Mesendoderm (in vitro differentiated cells): ENCODE data around the gene PDK2.

Experiments
- DNase-seq: peaks from one replicate; pipeline ENCODE4 v3.0.0; 2013
- H2AK5ac ChIP-seq: 2 replicates; pipeline ENCODE4 v1.6.1; 2013; ENCODE audit warnings: low read length, inconsistent platforms
- H2BK120ac ChIP-seq: 2 replicates; pipeline ENCODE4 v1.6.1; 2013; ENCODE audit warnings: low read depth, mild to moderate bottlenecking, low read length, moderate library complexity, mixed read lengths
- H2BK15ac ChIP-seq: replicated peaks from 2 replicates; pipeline ENCODE4 v1.6.1; 2013; ENCODE audit warnings: low read depth, mild to moderate bottlenecking, moderate library complexity
- H2BK5ac ChIP-seq: 2 replicates; pipeline ENCODE4 v1.6.1; 2013; ENCODE audit warnings: low read length, inconsistent platforms
- H3K18ac ChIP-seq: 2 replicates; pipeline ENCODE4 v1.6.1; 2013; ENCODE audit warnings: mild to moderate bottlenecking, low read length, mixed read lengths
- H3K23ac ChIP-seq: one replicate; pipeline ENCODE4 v1.6.1; 2013; ENCODE audit warnings: low read length
- H3K27ac ChIP-seq: 2 replicates; pipeline ENCODE4 v1.5.1; 2013; ENCODE audit warnings: low read depth, mild to moderate bottlenecking, inconsistent platforms, low read length, moderate library complexity
- H3K27me3 ChIP-seq: 2 replicates; pipeline ENCODE4 v1.6.1; 2013; ENCODE audit warnings: low read length, control low read depth, mild to moderate bottlenecking, inconsistent platforms; ENCODE audit not compliant: insufficient read depth, poor library complexity
- H3K36me3 ChIP-seq: 2 replicates; pipeline ENCODE4 v1.6.1; 2013; ENCODE audit warnings: low read length, inconsistent platforms; ENCODE audit not compliant: control insufficient read depth, insufficient read depth
- H3K4ac ChIP-seq: one replicate; pipeline ENCODE4 v1.6.1; 2013; ENCODE audit warnings: low read depth, mild to moderate bottlenecking, low read length, moderate library complexity
- H3K4me1 ChIP-seq: 2 replicates; pipeline ENCODE4 v1.6.1; 2013; ENCODE audit warnings: low read depth, low read length, inconsistent platforms; ENCODE audit not compliant: control insufficient read depth
- H3K4me2 ChIP-seq: 2 replicates; pipeline ENCODE4 v1.6.1; 2013; ENCODE audit warnings: low read length
- H3K4me3 ChIP-seq: 2 replicates; pipeline ENCODE4 v1.5.1; 2013; ENCODE audit warnings: mild to moderate bottlenecking, low read length
- H3K56ac ChIP-seq: one replicate; pipeline ENCODE4 v1.6.1; 2013; ENCODE audit warnings: low read length
- H3K79me1 ChIP-seq: 2 replicates; pipeline ENCODE4 v1.6.1; 2013; ENCODE audit warnings: low read length, inconsistent platforms
- H3K79me2 ChIP-seq: 2 replicates; pipeline ENCODE4 v1.6.1; 2013; ENCODE audit warnings: mild to moderate bottlenecking, low read length; ENCODE audit not compliant: control insufficient read depth, insufficient read depth
- H3K9ac ChIP-seq: 2 replicates; pipeline ENCODE4 v1.6.1; 2013; ENCODE audit warnings: low read length, inconsistent platforms
- H4K5ac ChIP-seq: one replicate; pipeline ENCODE4 v1.6.1; 2013; ENCODE audit warnings: low read length
- H4K8ac ChIP-seq: one replicate; pipeline ENCODE4 v1.6.1; 2013; ENCODE audit warnings: low read depth, mild to moderate bottlenecking, control low read depth, low read length, moderate library complexity
- WGBS: extraction: QIAGEN DNeasy Blood & Tissue Kit; methylation state at CpG from one replicate; pipeline ENCODE4 v1.1.7; 2013; ENCODE audit warnings: low lambda C conversion rate, missing lambda C conversion rate; ENCODE audit not compliant: insufficient coverage; ENCODE audit errors: extremely low coverage; 5-methylcytosine and 5-hydroxymethylcytosine counted together

The PDK2 gene

GRCh38 chr17:50076591-50077235 lies 18.4 kb upstream of the PDK2 start:
- no peaks in the 10 kb centered on the region for H3K36me3 ChIP-seq
- peak; percentile 16 for DNase-seq
- no CpG with 5 or more reads among the region's 39 CpGs for WGBS

DNA sequence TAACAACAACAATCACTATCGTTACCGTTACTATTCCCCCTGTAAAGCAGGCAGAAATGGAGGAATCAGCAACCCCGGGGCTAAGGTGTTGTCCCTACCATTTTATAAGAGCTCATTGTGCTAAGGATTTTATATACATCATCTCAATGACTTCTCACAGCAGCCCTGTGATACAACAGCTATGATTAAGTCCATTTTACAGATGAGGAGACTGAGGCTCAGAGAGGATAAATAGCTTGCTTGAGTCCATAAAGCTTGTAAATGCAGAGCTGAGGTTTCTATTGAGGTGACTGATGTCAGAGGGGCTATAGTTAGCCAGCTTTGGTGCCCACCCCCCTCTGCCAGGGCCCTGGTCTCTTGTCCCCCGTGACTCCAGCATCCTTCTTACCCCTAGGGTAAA lies 16.7 kb upstream of the PDK2 start:
- Histone ChIP-seq H2AK5ac (no peak overlapping the region), H3K23ac (no peak overlapping the region), H3K4me2 (no peak overlapping the region), H3K4me1 (no peaks in the 10 kb centered on the region), H3K4me3 (no peak overlapping the region), H3K79me2 (no peaks in the 10 kb centered on the region), H3K4ac (no peak overlapping the region), H2BK15ac (no peak overlapping the region), H3K27ac (no peak overlapping the region), H3K79me1 (no peaks in the 10 kb centered on the region), H3K36me3 (no peaks in the 10 kb centered on the region), H2BK120ac (no peak overlapping the region), H3K27me3 (no peaks in the 10 kb centered on the region), H3K9ac (no peak overlapping the region), H4K8ac (no peak overlapping the region), H3K56ac (no peak overlapping the region), H3K18ac (no peak overlapping the region), H4K5ac (no peak overlapping the region), H2BK5ac (no peak overlapping the region)
- DNase-seq = no peak
- no CpG with 5 or more reads among the region's 4 CpGs for WGBS

More at GRCh38 chr17:50076591-50077235, 18.4 kb upstream of the PDK2 start:
- Histone ChIP-seq H3K27me3 (no peaks in the 10 kb centered on the region), H3K4me3 (no peak overlapping the region), H2BK5ac (no peak overlapping the region), H3K23ac (no peak overlapping the region), H2AK5ac (no peak overlapping the region), H3K4ac (no peak overlapping the region), H3K56ac (no peak overlapping the region), H2BK120ac (no peak overlapping the region), H3K27ac (no peak overlapping the region), H3K79me2 (no peaks in the 10 kb centered on the region), H4K5ac (no peak overlapping the region), H3K4me1 (no peaks in the 10 kb centered on the region), H4K8ac (no peak overlapping the region), H3K18ac (no peak overlapping the region), H3K4me2 (no peak overlapping the region), H2BK15ac (no peak overlapping the region), H3K79me1 (no peaks in the 10 kb centered on the region), H3K9ac (no peak overlapping the region)

- no peaks in the 10 kb centered on the region for H3K79me1 ChIP-seq
- H3K56ac ChIP-seq = no peak overlapping the region
- H3K27ac ChIP-seq = no peak overlapping the region
- no peak overlapping the region for H3K4me2 ChIP-seq
- H3K18ac ChIP-seq = no peak overlapping the region
- no CpG with 5 or more reads among the region's 12 CpGs for WGBS
- no peak overlapping the region for H4K5ac ChIP-seq
- H3K27me3 ChIP-seq = no peaks in the 10 kb centered on the region
- peak; percentile 80 for DNase-seq
- no peaks in the 10 kb centered on the region for H3K4me1 ChIP-seq
- no peaks in the 10 kb centered on the region for H3K36me3 ChIP-seq
- H4K8ac ChIP-seq = no peak overlapping the region
- H3K9ac ChIP-seq = no peak overlapping the region
- no peaks in the 10 kb centered on the region for H3K79me2 ChIP-seq
- H3K4ac ChIP-seq = no peak overlapping the region
- H2BK15ac ChIP-seq = no peak overlapping the region
- no peak overlapping the region for H2AK5ac ChIP-seq
- no peak overlapping the region for H3K23ac ChIP-seq
- no peak overlapping the region for H2BK120ac ChIP-seq
- H2BK5ac ChIP-seq = no peak overlapping the region
- H3K4me3 ChIP-seq = no peak overlapping the region
These were observed 15.6 kb upstream of the PDK2 start for GRCh38 chr17:50079334-50080095.

- Histone ChIP-seq H3K4ac (no peak overlapping the region), H2BK120ac (no peak overlapping the region), H2BK15ac (no peak overlapping the region), H3K27me3 (no peaks in the 10 kb centered on the region), H3K9ac (no peak overlapping the region), H3K18ac (no peak overlapping the region), H3K79me1 (no peaks in the 10 kb centered on the region), H2BK5ac (no peak overlapping the region), H3K27ac (no peak overlapping the region), H3K56ac (no peak overlapping the region), H3K4me2 (no peak overlapping the region), H3K4me3 (no peak overlapping the region), H3K23ac (no peak overlapping the region), H3K36me3 (no peaks in the 10 kb centered on the region), H3K79me2 (no peaks in the 10 kb centered on the region), H3K4me1 (no peaks in the 10 kb centered on the region), H4K5ac (no peak overlapping the region), H4K8ac (no peak overlapping the region), H2AK5ac (no peak overlapping the region)
- no CpG with 5 or more reads among the region's 11 CpGs for WGBS
- DNase-seq = no peak
These were observed 15.1 kb upstream of the PDK2 start for GRCh38 chr17:50080096-50080480.

DNA sequence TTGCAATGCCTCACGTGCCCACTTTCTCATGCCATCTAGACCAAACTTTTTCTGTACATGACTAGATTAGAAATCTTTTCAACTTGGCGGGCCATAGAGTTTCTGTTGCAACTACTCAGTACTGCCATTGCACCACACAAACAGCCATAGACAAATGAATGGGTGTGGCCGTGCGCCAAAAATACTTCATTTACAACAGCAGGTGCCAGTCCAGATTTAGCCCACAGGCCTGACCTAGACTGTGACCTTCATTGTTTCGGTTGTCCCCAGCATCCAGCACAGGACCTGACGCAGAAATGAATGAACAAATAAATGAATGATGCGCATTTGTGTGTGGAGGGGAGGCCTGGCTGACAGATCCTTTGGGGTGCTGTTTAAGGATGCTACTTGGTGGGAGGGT lies 14.3 kb upstream of the PDK2 start:
- H3K27ac ChIP-seq = no peak overlapping the region
- no peak overlapping the region for H3K9ac ChIP-seq
- no peaks in the 10 kb centered on the region for H3K27me3 ChIP-seq
- H2BK120ac ChIP-seq = no peak overlapping the region
- no peak overlapping the region for H3K4me2 ChIP-seq
- DNase-seq = no peak
- H4K5ac ChIP-seq = no peak overlapping the region
- H3K4me3 ChIP-seq = no peak overlapping the region
- no peaks in the 10 kb centered on the region for H3K79me2 ChIP-seq
- H3K18ac ChIP-seq = no peak overlapping the region
- H2BK5ac ChIP-seq = no peak overlapping the region
- no peak overlapping the region for H3K56ac ChIP-seq
- no CpG with 5 or more reads among the region's 7 CpGs for WGBS
- no peak overlapping the region for H4K8ac ChIP-seq
- H2BK15ac ChIP-seq = no peak overlapping the region
- no peaks in the 10 kb centered on the region for H3K4me1 ChIP-seq
- no peak overlapping the region for H2AK5ac ChIP-seq
- no peaks in the 10 kb centered on the region for H3K36me3 ChIP-seq
- H3K79me1 ChIP-seq = no peaks in the 10 kb centered on the region
- no peak overlapping the region for H3K23ac ChIP-seq
- H3K4ac ChIP-seq = no peak overlapping the region
